Dendritic cell treated with granulocyte-macrophage colony-stimulating factor and Interleukin-4, amounts not matched to agents 40 ng/mL and 50 ng/mL, for 4 days (primary cell): ENCODE data around the gene MROH7.

Experiments
- H3K27ac Mint-ChIP-seq: one replicate; pipeline ENCODE4 v1.8.0; 2022; ENCODE audit warnings: mild to moderate bottlenecking, mixed read lengths
- H3K27me3 Mint-ChIP-seq: one replicate; pipeline ENCODE4 v1.8.0; 2022; ENCODE audit warnings: mild to moderate bottlenecking, mixed read lengths
- H3K36me3 Mint-ChIP-seq: one replicate; pipeline ENCODE4 v1.8.0; 2022; ENCODE audit warnings: low read depth, mixed read lengths
- H3K4me1 Mint-ChIP-seq: one replicate; pipeline ENCODE4 v1.8.0; 2022; ENCODE audit warnings: low read depth, mixed read lengths
- H3K4me3 Mint-ChIP-seq: one replicate; pipeline ENCODE4 v1.8.0; 2022; ENCODE audit warnings: mild to moderate bottlenecking, moderate library complexity, mixed read lengths
- H3K9me3 Mint-ChIP-seq: one replicate; pipeline ENCODE4 v1.8.0; 2022; ENCODE audit warnings: mixed read lengths
- intact Hi-C: fragments of 100-400 bp; cut with micrococcal nuclease; formaldehyde crosslinking; loops from one replicate; pipeline ENCODE4 v1.15.0; 2022

MROH7 gene

DNA sequence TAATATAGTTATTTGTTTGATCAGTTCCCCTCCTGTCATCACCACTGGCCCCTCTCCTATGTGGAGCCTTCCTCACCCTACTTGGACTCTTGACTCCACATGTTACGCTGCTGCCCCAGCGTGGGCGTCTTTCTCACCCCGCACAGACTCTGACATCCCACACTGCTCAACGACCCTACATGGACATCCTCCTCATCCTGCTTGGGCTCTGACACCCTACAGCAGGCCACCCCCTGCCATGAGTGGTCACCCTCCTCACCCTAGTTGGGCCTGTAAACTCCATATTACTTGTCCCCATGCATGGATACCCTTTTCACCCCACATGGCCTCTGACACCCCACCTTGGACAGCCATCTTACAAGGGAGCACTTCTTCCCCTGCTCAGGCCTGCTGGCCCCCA is 95.1 kb downstream of the MROH7 start:
- Mint-ChIP-seq H3K36me3 (peaks cover 92% of the 10 kb centered on the region), H3K4me3 (no peak overlapping the region), H3K4me1 (no peaks in the 10 kb centered on the region), H3K9me3 (no peaks in the 10 kb centered on the region), H3K27me3 (no peaks in the 10 kb centered on the region), H3K27ac (no peak overlapping the region)
- intact Hi-C loops, result no loop called here

DNA sequence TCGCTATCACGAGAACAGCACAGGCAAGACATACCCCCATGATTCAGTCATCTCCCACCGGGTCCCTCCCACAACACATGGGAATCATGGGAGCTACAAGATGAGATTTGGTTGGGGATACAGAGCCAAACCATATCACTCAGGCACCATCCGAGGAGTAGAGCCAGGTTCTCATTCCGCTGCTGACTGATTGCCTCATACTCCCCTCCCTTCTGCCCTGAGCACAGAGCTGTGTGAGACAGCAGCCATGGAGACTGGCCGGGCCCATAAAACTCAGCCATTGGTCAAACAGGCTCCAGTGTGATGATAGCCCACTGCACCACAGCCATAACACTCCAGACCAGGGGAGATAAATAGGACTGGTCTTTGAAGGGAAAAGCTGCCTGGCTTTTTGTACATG is 96.7 kb downstream of the MROH7 start:
- Mint-ChIP-seq H3K27me3 (no peaks in the 10 kb centered on the region), H3K36me3 (peaks cover 99% of the 10 kb centered on the region), H3K4me3 (no peak overlapping the region), H3K27ac (no peak overlapping the region), H3K9me3 (no peaks in the 10 kb centered on the region), H3K4me1 (no peaks in the 10 kb centered on the region)
- intact Hi-C loops, result no loop called here

DNA sequence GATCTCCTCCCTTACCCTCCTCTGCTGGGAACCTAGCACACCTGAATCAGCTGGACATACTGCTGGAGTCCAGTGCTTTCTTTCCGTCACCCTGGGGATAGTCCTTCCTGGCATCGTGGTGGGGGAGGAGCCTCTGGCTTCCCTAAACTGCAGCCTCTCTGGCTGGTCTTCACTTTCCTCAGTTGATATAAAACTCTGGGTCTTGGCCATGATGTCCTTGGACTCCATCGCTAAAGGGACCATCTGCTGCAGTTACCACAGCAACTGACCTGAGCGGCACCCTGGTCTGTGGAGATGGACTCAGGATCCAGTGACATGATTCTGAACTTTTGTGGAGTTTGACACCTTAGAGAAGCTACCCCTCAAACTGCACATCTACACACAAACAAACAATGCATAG is 99.9 kb downstream of the MROH7 start:
- H3K4me3 Mint-ChIP-seq, result no peak overlapping the region
- peaks cover 74% of the 10 kb centered on the region for H3K36me3 Mint-ChIP-seq

DNA sequence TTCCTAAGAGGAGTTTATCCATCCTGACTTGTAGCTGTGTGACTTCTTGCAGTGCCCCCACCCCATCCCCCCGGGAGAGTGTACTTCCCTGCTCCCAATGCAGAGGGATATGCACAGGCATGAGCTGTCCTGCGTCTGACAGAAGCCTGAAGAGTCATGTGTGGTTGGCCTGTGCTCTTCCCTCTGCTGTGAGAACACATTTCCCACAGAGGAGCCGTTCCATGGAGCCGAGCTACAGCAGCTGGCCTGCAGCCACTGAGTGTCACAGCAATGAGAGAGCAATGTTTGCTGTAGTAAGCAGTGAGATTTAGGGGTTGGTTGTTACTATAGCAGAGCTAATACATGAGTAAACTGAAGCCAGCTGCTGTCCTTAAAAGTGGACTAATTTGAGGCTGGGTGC is 100.7 kb downstream of the MROH7 start:
- Mint-ChIP-seq H3K27ac (no peak overlapping the region), H3K36me3 (peaks cover 67% of the 10 kb centered on the region), H3K4me3 (no peak overlapping the region), H3K27me3 (no peaks in the 10 kb centered on the region), H3K9me3 (no peaks in the 10 kb centered on the region), H3K4me1 (no peaks in the 10 kb centered on the region)
- intact Hi-C loops, result no loop called here

More for the DNA sequence above, 99.9 kb downstream of the MROH7 start:
- intact Hi-C loops, result no loop called here
- Mint-ChIP-seq H3K4me1 (no peaks in the 10 kb centered on the region), H3K27ac (no peak overlapping the region), H3K9me3 (no peaks in the 10 kb centered on the region), H3K27me3 (no peaks in the 10 kb centered on the region)

DNA sequence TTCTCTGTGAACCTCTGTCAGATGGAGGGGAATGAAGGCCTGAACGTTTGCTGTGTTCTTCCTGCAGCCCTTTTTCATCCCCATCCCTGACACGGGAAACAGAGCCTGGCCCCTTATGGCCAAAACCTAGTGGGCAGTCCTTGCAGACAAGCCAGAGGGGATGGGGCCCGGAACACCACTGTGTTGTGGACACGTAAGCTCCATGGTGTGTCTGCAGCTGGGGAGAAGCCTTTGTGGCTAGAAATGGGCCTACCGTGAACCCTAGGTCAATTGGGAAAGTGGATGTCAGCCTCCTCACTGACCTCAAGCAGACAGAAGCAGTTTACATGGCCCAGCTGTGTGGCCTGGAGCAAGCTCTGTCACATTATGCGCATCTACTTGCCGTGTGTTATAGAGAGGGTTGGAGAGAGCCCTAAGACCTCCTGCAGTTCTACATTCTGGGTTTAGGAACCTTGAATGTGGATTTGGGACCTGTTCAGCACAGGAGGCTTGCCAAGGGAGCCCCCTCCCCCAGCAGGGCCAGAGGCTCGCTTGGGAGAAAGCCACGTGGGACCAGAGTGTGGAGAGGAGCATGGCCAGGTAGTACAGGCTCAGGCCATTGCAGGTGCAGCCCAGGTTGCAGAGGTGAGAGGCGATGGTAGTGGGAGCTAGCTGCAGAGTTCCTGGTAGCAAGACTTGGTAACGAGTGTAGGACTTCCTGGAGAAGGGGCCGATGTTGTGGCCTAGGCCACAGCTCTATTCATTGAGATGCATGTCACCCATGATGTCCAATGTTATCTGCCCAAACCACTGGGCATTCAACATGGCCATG is 102.0 kb downstream of the MROH7 start:
- Mint-ChIP-seq H3K27ac (no peak overlapping the region), H3K4me3 (no peak overlapping the region), H3K36me3 (peaks cover 53% of the 10 kb centered on the region), H3K27me3 (no peaks in the 10 kb centered on the region), H3K4me1 (no peaks in the 10 kb centered on the region), H3K9me3 (no peaks in the 10 kb centered on the region)
- intact Hi-C loops, result no loop called here

DNA sequence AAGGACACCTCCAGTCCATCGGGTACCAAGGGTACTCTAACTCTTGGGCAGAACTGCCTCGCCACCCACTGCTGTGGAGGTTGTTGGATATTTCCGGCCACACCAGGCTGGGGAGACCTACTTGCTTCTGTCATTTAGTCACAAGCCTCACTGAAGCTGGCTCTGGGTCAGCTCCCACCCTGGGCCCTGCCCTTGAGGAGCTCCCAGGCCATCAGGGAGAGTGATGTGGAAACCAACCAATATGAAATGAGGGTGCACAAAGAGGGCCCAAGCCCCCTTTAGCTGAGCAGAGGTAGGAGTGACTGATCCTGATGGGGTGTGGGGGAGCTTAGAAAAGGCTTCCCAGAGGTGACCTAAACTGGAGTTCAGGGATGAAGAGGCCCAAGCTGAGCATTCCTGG is 103.1 kb downstream of the MROH7 start:
- Mint-ChIP-seq H3K4me3 (no peak overlapping the region), H3K27ac (no peak overlapping the region), H3K9me3 (no peaks in the 10 kb centered on the region), H3K27me3 (no peaks in the 10 kb centered on the region), H3K4me1 (no peaks in the 10 kb centered on the region), H3K36me3 (peaks cover 42% of the 10 kb centered on the region)
- intact Hi-C loops, result no loop called here

DNA sequence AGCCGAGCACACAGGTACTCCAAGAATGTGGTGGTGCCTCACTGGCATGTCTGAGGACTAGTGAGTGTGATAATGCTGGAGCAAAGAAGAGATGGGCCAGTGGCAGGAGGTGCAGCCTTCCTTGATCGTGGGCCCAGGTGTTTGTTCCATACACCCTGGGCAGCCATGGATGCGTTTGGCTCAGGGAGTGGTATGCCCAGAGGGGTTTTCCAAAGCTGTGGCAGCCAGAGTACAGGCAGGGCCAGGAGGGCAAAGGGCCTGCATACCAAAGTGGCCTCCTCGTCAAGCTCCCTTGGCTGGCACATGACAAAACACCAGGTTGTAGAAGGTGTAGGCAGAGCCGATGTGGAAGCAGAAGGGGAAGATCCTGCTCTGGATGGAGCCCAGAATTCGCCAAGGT is 103.7 kb downstream of the MROH7 start:
- Mint-ChIP-seq H3K27ac (no peak overlapping the region), H3K36me3 (peaks cover 37% of the 10 kb centered on the region), H3K9me3 (no peaks in the 10 kb centered on the region), H3K4me3 (no peak overlapping the region), H3K27me3 (no peaks in the 10 kb centered on the region), H3K4me1 (no peaks in the 10 kb centered on the region)
- intact Hi-C loops, result no loop called here

DNA sequence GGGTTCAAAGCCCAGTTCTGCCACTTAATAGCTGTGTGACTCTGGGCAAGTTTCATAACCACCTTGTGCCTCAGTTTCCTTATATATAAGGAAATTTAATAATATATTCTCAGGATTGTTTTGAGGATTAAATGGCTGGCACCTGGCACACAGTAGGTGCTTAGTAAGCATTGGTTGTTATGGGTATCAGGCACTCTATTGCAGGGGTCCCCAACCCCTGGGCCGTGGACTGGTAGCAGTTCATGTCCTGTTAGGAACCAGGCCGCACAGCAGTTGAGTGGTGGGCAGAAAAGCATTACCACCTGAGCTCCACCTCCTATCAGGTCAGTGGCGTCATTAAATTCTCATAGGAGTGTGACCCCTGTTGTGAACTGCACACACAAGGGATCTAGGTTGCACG is 104.3 kb downstream of the MROH7 start:
- H3K36me3 Mint-ChIP-seq, result peaks cover 31% of the 10 kb centered on the region
- H3K9me3 Mint-ChIP-seq, result no peaks in the 10 kb centered on the region
- H3K4me3 Mint-ChIP-seq, result no peak overlapping the region
- H3K27me3 Mint-ChIP-seq, result no peaks in the 10 kb centered on the region
- H3K27ac Mint-ChIP-seq, result no peak overlapping the region
- no peaks in the 10 kb centered on the region for H3K4me1 Mint-ChIP-seq
- intact Hi-C loops, result no loop called here

DNA sequence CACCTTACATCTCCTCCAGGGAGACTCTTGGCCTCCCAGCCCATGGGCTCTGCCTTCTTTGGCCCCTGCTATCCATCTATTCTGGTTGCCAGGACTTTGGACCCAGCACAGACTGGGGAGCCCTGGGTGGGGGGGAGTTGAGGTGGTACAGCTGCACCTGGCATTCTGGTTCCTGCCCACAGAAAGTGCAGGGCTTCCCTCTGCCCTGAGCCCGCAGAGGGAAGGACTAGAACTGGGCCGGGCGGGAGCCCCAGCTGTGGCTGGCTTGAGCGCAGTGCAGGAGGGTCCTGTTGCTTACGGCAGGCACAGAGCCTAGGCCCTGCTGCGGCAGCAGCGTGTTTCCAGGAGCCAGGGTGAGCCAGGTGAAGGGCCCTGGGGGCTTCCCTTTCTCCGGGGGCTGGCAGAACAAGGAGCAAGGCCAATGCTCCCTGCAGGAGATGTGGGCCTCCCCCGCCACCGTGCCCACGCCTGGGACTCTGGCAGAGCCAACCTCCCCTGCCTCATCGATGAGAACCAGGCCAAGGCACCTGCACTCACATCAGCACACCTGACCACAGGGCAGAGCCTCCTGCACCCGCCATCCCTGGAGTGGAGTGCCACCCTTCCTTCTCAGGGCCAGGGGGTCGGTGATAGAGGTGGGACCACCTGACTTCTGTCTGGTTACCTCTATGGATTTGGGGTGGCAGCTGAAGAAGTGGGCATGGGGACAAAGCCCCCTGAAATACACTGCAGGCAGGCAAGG is 106.7 kb downstream of the MROH7 start:
- Mint-ChIP-seq H3K36me3 (peaks cover 7% of the 10 kb centered on the region), H3K27ac (no peak overlapping the region), H3K27me3 (no peaks in the 10 kb centered on the region), H3K4me3 (no peak overlapping the region), H3K4me1 (no peaks in the 10 kb centered on the region), H3K9me3 (no peaks in the 10 kb centered on the region)
- intact Hi-C loops, result no loop called here

DNA sequence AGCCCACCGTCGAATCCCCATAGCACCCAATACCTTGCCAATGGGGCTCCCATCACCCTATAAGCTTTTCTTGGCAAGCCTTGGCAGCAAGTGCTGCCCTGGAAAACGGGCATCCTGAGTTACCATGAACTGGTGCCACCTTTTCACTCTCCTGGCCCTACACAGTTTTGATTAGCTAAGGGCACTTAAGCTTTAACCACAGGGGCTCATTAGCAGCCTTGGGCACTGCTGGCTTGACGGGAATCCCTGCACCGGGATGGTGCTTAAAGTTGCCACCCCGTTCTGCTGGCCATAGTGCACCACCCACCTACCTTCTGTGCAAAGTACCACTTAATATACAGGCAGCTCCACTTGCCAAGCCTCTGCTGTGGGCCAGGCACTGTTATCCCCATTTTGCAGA is 109.0 kb downstream of the MROH7 start:
- Mint-ChIP-seq H3K4me1 (no peaks in the 10 kb centered on the region), H3K36me3 (no peaks in the 10 kb centered on the region), H3K4me3 (no peak overlapping the region), H3K9me3 (no peaks in the 10 kb centered on the region), H3K27ac (no peak overlapping the region), H3K27me3 (no peaks in the 10 kb centered on the region)
- intact Hi-C loops, result no loop called here

DNA sequence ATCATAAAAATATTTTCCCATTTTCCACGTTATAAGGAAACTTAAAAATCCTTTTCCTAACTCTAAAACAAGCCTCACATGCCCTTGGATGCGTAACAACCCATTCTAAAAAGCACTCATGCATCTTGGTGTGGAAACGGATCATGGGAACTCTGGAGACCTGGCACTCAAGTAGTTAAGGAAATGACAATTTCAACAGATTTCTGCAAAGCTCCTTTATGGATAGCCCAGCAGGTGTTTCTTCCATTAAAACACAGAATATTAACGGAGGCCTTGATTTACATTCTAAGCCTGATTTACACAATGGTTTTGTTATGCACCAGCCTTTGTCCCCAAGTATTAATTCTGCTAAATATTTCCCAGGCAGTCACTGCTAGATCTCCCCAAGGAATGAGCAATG is 109.8 kb downstream of the MROH7 start:
- no peaks in the 10 kb centered on the region for H3K4me1 Mint-ChIP-seq
- no peaks in the 10 kb centered on the region for H3K9me3 Mint-ChIP-seq
- H3K27ac Mint-ChIP-seq, result no peak overlapping the region
- intact Hi-C loops, result no loop called here
- H3K36me3 Mint-ChIP-seq, result peaks cover 2% of the 10 kb centered on the region
- no peak overlapping the region for H3K4me3 Mint-ChIP-seq
- no peaks in the 10 kb centered on the region for H3K27me3 Mint-ChIP-seq

DNA sequence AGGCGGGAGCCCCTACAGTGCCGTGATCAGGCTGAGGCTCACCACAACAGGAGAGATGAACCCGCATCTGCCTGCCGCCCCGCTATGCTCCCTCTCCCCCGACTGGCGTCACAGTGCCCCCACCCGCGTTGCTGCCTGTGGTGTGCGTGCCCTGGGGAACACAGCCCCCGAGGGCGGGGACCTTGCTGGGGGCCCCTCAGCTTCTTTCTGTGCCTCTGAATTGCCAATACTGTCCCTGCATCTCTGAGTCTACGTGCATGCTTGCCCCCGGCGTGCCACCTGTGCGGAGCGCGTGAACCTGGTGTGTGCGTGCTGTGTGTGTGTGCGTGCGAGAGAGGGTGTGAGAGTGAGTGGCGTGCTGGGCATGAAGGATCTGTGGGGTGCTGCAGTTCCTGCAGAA is 112.5 kb downstream of the MROH7 start:
- intact Hi-C loops, result no loop called here
- no peaks in the 10 kb centered on the region for H3K4me1 Mint-ChIP-seq
- no peaks in the 10 kb centered on the region for H3K9me3 Mint-ChIP-seq
- no peaks in the 10 kb centered on the region for H3K27me3 Mint-ChIP-seq
- no peak overlapping the region for H3K4me3 Mint-ChIP-seq
- H3K36me3 Mint-ChIP-seq, result peaks cover 28% of the 10 kb centered on the region
- no peak overlapping the region for H3K27ac Mint-ChIP-seq

DNA sequence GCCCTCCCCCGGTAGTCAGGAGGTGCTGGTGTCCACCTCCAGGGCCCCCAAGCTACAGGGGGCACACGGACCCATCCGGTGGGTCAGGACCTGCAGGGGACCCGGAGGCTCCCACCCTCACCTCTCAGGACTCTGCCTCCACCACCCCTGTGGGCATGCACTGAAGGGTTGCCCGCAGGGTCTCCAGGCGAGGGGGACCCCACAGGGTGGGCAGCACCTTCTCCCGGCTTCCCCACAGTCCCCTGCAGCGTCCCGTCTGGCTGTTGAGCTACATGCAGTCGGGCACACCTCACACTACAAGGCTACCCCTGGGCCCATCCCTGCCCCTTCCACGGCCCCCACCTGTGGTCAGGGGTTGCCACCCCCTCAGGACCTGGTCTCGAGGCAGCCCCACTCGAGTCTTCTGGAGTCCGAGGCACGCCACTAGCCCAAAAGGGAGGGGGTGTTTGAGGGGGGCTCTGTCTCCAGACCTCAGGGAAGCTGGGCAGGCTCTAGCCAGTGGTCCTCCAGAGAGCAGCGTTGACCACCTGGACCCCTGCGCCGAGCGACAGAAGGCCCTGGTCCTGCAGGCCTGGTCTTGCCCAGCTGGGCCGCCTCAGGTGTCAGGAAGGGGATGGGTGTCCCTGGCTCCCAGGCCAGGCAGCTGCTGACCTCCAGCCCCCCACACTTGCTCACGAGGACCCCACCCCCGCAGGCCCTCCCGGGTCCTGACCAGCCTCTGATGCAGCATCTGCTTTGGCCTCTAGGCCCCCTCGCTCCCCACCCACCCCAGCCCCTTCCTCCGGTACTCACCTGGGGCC is 113.1 kb downstream of the MROH7 start:
- Mint-ChIP-seq H3K4me1 (no peaks in the 10 kb centered on the region), H3K9me3 (no peaks in the 10 kb centered on the region), H3K4me3 (no peak overlapping the region), H3K27me3 (no peaks in the 10 kb centered on the region), H3K36me3 (peaks cover 32% of the 10 kb centered on the region), H3K27ac (no peak overlapping the region)
- intact Hi-C loops, result no loop called here

DNA sequence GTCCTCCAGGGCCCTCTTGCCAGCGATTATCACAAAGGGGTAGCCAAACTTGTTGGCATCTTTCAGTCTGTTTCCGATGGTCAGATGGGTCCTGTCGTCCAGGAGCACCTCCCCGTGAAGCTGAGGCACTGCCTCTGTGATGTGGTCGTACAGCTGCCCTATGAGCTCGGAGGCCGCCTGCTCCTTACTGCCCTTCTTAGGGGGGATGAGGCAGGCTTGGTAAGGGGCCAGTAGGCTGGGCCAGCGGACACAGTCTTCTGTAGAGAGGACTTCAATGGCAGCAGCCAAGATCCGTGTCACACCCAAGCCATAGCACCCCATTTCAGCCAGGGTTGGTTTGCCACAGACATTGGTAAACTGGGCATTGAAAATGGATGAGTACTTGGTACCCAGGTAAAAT is 116.2 kb downstream of the MROH7 start:
- H3K27ac Mint-ChIP-seq, result no peak overlapping the region
- H3K27me3 Mint-ChIP-seq, result no peaks in the 10 kb centered on the region
- peaks cover 32% of the 10 kb centered on the region for H3K36me3 Mint-ChIP-seq
- peaks cover 8% of the 10 kb centered on the region for H3K4me1 Mint-ChIP-seq
- intact Hi-C loops, result no loop called here
- H3K4me3 Mint-ChIP-seq, result no peak overlapping the region
- no peaks in the 10 kb centered on the region for H3K9me3 Mint-ChIP-seq
